NCI-H2107 (cell line): Measurements from ENCODE around the gene TRIM29.

Source experiments
- DNase-seq: peaks from one replicate; lab custom pipeline; 2025; lab: John Stamatoyannopoulos, UW

TRIM29 gene

GRCh38 chr11:120061761-120062560 lies 76.0 kb downstream of the TRIM29 start:
- no peak for DNase-seq
